ENCODE results near the gene ABHD12B. TPM values are rescaled to one million over a fixed set of nuclear protein-coding genes. Genes with fewer than 3 reads are reported as not detected.

ABHD12B gene
- total and polyA plus RNA-seq, 10 donors: not detected

- Histone ChIP-seq H3K4me1 (peaks cover 0 to 15% (median 10%) of the 10 kb centered on the region in 6 donors), H3K27ac (no peak overlapping the region), H3K27me3 (replicated peaks in 1 of 7) (no peaks in the 10 kb centered on the region), H3K4me3 (no peak overlapping the region), H3K9me3 (no peaks in the 10 kb centered on the region), H3K36me3 (no peaks in the 10 kb centered on the region)
- TF ChIP-seq POLR2AphosphoS5 (IDR thresholded peaks at IDR 0.05): no peak
- TF ChIP-seq POLR2A (IDR thresholded peaks at IDR 0.05): no peak
- TF ChIP-seq, protein P1, sequence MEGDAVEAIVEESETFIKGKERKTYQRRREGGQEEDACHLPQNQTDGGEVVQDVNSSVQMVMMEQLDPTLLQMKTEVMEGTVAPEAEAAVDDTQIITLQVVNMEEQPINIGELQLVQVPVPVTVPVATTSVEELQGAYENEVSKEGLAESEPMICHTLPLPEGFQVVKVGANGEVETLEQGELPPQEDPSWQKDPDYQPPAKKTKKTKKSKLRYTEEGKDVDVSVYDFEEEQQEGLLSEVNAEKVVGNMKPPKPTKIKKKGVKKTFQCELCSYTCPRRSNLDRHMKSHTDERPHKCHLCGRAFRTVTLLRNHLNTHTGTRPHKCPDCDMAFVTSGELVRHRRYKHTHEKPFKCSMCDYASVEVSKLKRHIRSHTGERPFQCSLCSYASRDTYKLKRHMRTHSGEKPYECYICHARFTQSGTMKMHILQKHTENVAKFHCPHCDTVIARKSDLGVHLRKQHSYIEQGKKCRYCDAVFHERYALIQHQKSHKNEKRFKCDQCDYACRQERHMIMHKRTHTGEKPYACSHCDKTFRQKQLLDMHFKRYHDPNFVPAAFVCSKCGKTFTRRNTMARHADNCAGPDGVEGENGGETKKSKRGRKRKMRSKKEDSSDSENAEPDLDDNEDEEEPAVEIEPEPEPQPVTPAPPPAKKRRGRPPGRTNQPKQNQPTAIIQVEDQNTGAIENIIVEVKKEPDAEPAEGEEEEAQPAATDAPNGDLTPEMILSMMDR (IDR thresholded peaks at IDR 0.05 in 8 of 11, conservative IDR thresholded peaks at IDR 0.05 in 3 of 11): no peak
- intact Hi-C loops (cut with DNase I; ENCODE audit: low total_unique reads): loop anchor here (10.0 kb wide), 1 partner anchor 71 kb away; no protein-coding TSS in a partner anchor
- 55 to 84% (median 72%) methylated on average over 1 of the region's 1 CpG for WGBS, 5 donors
- DNase-seq: no peak
These were observed 16.3 kb upstream of the ABHD12B start for GRCh38 chr14:50855558-50855957.

- H3K4me1 ChIP-seq: peaks cover 0 to 18% (median 11%) of the 10 kb centered on the region in 6 donors
- intact Hi-C loops (cut with DNase I; ENCODE audit: low total_unique reads): loop anchor here (10.0 kb wide), 1 partner anchor 72 kb away; no protein-coding TSS in a partner anchor
- H3K9me3 ChIP-seq: no peaks in the 10 kb centered on the region
- no peak overlapping the region for H3K4me3 ChIP-seq
- DNase-seq: no peak
- no peak for TF ChIP-seq POLR2AphosphoS5 (IDR thresholded peaks at IDR 0.05)
- TF ChIP-seq, protein P1 (IDR thresholded peaks at IDR 0.05 in 8 of 11, conservative IDR thresholded peaks at IDR 0.05 in 3 of 11): no peak
- TF ChIP-seq POLR2A (IDR thresholded peaks at IDR 0.05): no peak
- H3K27me3 ChIP-seq (replicated peaks in 1 of 7): no peaks in the 10 kb centered on the region
- no peaks in the 10 kb centered on the region for H3K36me3 ChIP-seq
- H3K27ac ChIP-seq: no peak overlapping the region
- 81 to 95% (median 83%) methylated on average over 5 of the region's 5 CpGs for WGBS, 5 donors
These were observed 15.2 kb upstream of the ABHD12B start for GRCh38 chr14:50856660-50857059.

- intact Hi-C loops (cut with DNase I; ENCODE audit: low total_unique reads): loop anchor here (10.0 kb wide), 1 partner anchor 74 kb away; no protein-coding TSS in a partner anchor
- H3K27me3 ChIP-seq (replicated peaks in 1 of 7): no peaks in the 10 kb centered on the region
- 0 to 20% (median 8%) methylated on average over 1 of the region's 1 CpG for WGBS, 5 donors
- no peaks in the 10 kb centered on the region for H3K9me3 ChIP-seq
- H3K27ac ChIP-seq: peak overlapping the region in 6 of 8 donors; percentile 60 to 87 (median 75)
- DNase-seq: no peak
- peaks cover 0 to 18% (median 11%) of the 10 kb centered on the region in 6 donors for H3K4me1 ChIP-seq
- peak overlapping the region; percentile 48 to 76 (median 58) for H3K4me3 ChIP-seq
- H3K36me3 ChIP-seq: no peaks in the 10 kb centered on the region
- TF ChIP-seq, protein P1 (IDR thresholded peaks at IDR 0.05 in 8 of 11, conservative IDR thresholded peaks at IDR 0.05 in 3 of 11): no peak
- TF ChIP-seq POLR2AphosphoS5 (IDR thresholded peaks at IDR 0.05) (no peak), POLR2A (IDR thresholded peaks at IDR 0.05) (no peak)
These were observed 12.6 kb upstream of the ABHD12B start for GRCh38 chr14:50859296-50859624.

- intact Hi-C loops (cut with DNase I; ENCODE audit: low total_unique reads): no loop called here
- WGBS, 5 donors: 2 to 8% (median 4%) methylated on average over 6 of the region's 6 CpGs
- Histone ChIP-seq H3K9me3 (no peaks in the 10 kb centered on the region), H3K36me3 (no peaks in the 10 kb centered on the region), H3K4me3 (peak overlapping the region; percentile 48 to 76 (median 58)), H3K4me1 (peaks cover 0 to 25% (median 11%) of the 10 kb centered on the region in 6 donors), H3K27me3 (replicated peaks in 1 of 7) (no peaks in the 10 kb centered on the region), H3K27ac (peak overlapping the region; percentile 60 to 87 (median 72))
- TF ChIP-seq, protein P1 (IDR thresholded peaks at IDR 0.05 in 8 of 11, conservative IDR thresholded peaks at IDR 0.05 in 3 of 11): peak; percentile 33 to 80 (median 61)
- TF ChIP-seq POLR2A (IDR thresholded peaks at IDR 0.05): no peak
- DNase-seq: peak; percentile 93
These were observed 11.3 kb upstream of the ABHD12B start for GRCh38 chr14:50860478-50861086.

All from spleen (tissue), 11 donors.